Spleen (tissue), 11 donors: ENCODE results near the gene DDX46. TPM values are rescaled to one million over a fixed set of nuclear protein-coding genes. Genes with fewer than 3 reads are reported as not detected.

ENCODE experiments used
- DNase-seq: peaks from one replicate; pipeline ENCODE4 v3.0.0-alpha.2; 2020
- H3K27ac ChIP-seq, 8 donors: fragments of 200-600 bp; sonication (generic) in 7 of 8; 1 replicate in 4 of 8; 2 replicates in 4 of 8; pipeline versions ENCODE4 v1.5.0 to v1.8.0; 2016 to 2021; ENCODE audit warnings: inconsistent platforms in 4 of 8, mild to moderate bottlenecking in 4 of 8, moderate library complexity in 1 of 8
- H3K27me3 ChIP-seq, 7 donors: fragments of 200-600 bp; sonication (generic) in 6 of 7; replicated peaks in 1 of 7; 1 replicate in 4 of 7; 2 replicates in 3 of 7; pipeline versions ENCODE4 v1.5.0 to v1.8.0; 2016 to 2021; ENCODE audit warnings: inconsistent platforms in 3 of 7, mild to moderate bottlenecking in 1 of 7
- H3K36me3 ChIP-seq, 6 donors: fragments of 200-600 bp; sonication (generic) in 5 of 6; 1 replicate in 4 of 6; 2 replicates in 2 of 6; pipeline versions ENCODE4 v1.5.0 to v1.8.0; 2016 to 2021; ENCODE audit warnings: inconsistent platforms in 2 of 6
- H3K4me1 ChIP-seq, 6 donors: fragments of 200-600 bp; sonication (generic) in 5 of 6; 1 replicate in 3 of 6; 2 replicates in 3 of 6; pipeline versions ENCODE4 v1.5.0 to v1.8.0; 2016 to 2021; ENCODE audit warnings: inconsistent platforms in 3 of 6
- H3K4me3 ChIP-seq, 8 donors: fragments of 200-600 bp; sonication (generic) in 7 of 8; 1 replicate in 4 of 8; 2 replicates in 4 of 8; pipeline versions ENCODE4 v1.5.0 to v1.8.0; 2016 to 2021; ENCODE audit warnings: inconsistent platforms in 4 of 8, mild to moderate bottlenecking in 4 of 8, moderate library complexity in 2 of 8
- H3K9me3 ChIP-seq, 8 donors: fragments of 200-600 bp; sonication (generic) in 7 of 8; 1 replicate in 4 of 8; 2 replicates in 4 of 8; pipeline versions ENCODE4 v1.5.0 to v1.8.0; 2016 to 2021; ENCODE audit warnings: inconsistent platforms in 4 of 8
- POLR2A ChIP-seq, 3 donors: fragments of 450-650 bp; IDR thresholded peaks; one replicate each; pipeline ENCODE4 v1.5.1; 2017; ENCODE audit warnings: antibody characterized with exemption in 3 of 3, mild to moderate bottlenecking in 1 of 3
- POLR2AphosphoS5 ChIP-seq, 3 donors: sonication (generic); formaldehyde crosslinking; IDR thresholded peaks; one replicate each; pipeline ENCODE4 v1.5.1; 2017; ENCODE audit warnings: antibody characterized with exemption in 3 of 3
- WGBS, 5 donors: extraction: QIAGEN DNeasy Blood & Tissue Kit in 3 of 5; methylation state at CpG; one replicate each; pipeline versions ENCODE4 v1.1.5 to v1.1.7; 2013 to 2018; 5-methylcytosine and 5-hydroxymethylcytosine counted together
- intact Hi-C: fragments of 100-400 bp; cut with DNase I; formaldehyde crosslinking; loops from one replicate; pipeline ENCODE4 v1.15.0; 2023; ENCODE audit warnings: low total_unique reads
- polyA plus RNA-seq, 3 donors: library from polyadenylated mRNA; stranded (reverse); fragments of 200-250 nt; gene quantifications; one replicate each; pipeline ENCODE4 v1.2.1, GENCODE V29; 2013
- total RNA-seq, 7 donors: library from RNA; depleted of rRNA in 3 of 7; stranded (reverse); fragments of >200 nt in 3 of 7; fragmentation: NEBNext Ultra II Directional in 4 of 7; extraction: Animal tissue kit (Norgen Biotek cat#: 25700) in 4 of 7; gene quantifications; one replicate each; pipeline versions ENCODE4 v1.1.0 to v1.2.1, GENCODE V29; 2016 to 2021
- TF ChIP-seq, protein P1 (sequence below), 11 experiments: fragments of 200-600 bp in 7 of 11; fragments of 450-650 bp in 4 of 11; sonication (generic) in 4 of 11; IDR thresholded peaks in 8 of 11; conservative IDR thresholded peaks in 3 of 11; 1 replicate in 7 of 11; 2 replicates in 4 of 11; pipeline versions ENCODE4 v1.4.0 to v1.8.0; 2016 to 2021; ENCODE audit warnings: antibody characterized with exemption in 11 of 11, inconsistent platforms in 4 of 11, mild to moderate bottlenecking in 1 of 11
- donor health status: healthy with polysubstance abuse.
- donor health status: DM: no; HTN: no; CAD: no; lungs with moderate emphysema.
- donor health status: DM: no; HTN: no; CAD: no.
- donor health status: Bipolar disorder and iron deficiency.
- donor health status: healthy.
- donor health status: DM: no; HTN: no; CAD: no.
- donor health status: DM: yes; HTN: yes; CAD: no.

The DDX46 gene
- total and polyA plus RNA-seq, 10 donors: 10.7 to 74.2 (median 53.9) TPM

DNA sequence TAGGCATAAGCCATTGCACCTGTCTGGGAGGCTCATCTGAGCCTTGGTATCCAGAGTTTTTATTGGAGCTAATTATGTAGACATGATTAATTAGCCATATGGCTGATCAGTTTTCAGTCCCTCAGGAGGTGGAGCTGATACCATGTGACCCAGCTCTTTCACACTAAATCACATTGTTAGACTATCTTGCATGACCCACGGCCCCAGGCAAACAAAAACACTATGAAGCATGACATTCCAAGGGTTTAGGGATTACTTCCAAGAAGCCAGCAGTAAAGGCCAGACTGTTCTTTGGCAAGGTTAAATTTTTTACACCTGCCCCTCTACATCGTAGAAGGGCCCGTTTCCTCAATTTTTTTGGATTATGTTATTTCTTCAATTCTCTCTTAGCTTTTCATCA, 82.2 kb downstream of the DDX46 start:
- no peak overlapping the region for H3K4me3 ChIP-seq
- WGBS, 5 donors: 93 to 97% (median 94%) methylated on average over 3 of the region's 3 CpGs
- H3K9me3 ChIP-seq: no peaks in the 10 kb centered on the region
- no peak for TF ChIP-seq POLR2AphosphoS5 (IDR thresholded peaks at IDR 0.05)
- TF ChIP-seq POLR2A (IDR thresholded peaks at IDR 0.05): no peak
- TF ChIP-seq, protein P1, sequence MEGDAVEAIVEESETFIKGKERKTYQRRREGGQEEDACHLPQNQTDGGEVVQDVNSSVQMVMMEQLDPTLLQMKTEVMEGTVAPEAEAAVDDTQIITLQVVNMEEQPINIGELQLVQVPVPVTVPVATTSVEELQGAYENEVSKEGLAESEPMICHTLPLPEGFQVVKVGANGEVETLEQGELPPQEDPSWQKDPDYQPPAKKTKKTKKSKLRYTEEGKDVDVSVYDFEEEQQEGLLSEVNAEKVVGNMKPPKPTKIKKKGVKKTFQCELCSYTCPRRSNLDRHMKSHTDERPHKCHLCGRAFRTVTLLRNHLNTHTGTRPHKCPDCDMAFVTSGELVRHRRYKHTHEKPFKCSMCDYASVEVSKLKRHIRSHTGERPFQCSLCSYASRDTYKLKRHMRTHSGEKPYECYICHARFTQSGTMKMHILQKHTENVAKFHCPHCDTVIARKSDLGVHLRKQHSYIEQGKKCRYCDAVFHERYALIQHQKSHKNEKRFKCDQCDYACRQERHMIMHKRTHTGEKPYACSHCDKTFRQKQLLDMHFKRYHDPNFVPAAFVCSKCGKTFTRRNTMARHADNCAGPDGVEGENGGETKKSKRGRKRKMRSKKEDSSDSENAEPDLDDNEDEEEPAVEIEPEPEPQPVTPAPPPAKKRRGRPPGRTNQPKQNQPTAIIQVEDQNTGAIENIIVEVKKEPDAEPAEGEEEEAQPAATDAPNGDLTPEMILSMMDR (IDR thresholded peaks at IDR 0.05 in 8 of 11, conservative IDR thresholded peaks at IDR 0.05 in 3 of 11): no peak
- no peak overlapping the region for H3K27ac ChIP-seq
- peaks cover 0 to 49% (median 9%) of the 10 kb centered on the region in 6 donors for H3K36me3 ChIP-seq
- intact Hi-C loops: no loop called here
- H3K4me1 ChIP-seq: peaks cover 0 to 9% (median 7%) of the 10 kb centered on the region in 6 donors
- no peak for DNase-seq
- no peaks in the 10 kb centered on the region for H3K27me3 ChIP-seq

DNA sequence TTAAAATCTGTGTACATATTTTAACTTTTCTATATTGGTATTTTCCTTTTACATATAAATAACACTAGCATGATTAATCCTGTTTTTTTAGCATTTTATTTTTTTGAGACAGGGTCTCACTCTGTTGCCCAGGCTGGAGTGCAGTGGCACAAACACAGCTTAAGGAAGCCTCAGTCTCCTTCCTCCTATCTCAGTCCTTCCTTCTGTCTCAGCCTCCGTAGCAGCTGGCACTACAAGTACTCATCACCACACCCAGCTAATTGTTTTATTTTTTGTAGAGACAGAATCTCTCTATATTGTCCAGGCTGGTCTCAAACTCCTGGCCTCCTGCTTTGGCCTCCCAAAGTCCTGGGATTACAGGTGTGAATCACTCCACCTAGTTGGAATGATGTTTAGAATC, 85.7 kb downstream of the DDX46 start:
- 76 to 100% (median 93%) methylated on average over 1 of the region's 1 CpG for WGBS, 5 donors
- H3K4me3 ChIP-seq: no peak overlapping the region

DNA sequence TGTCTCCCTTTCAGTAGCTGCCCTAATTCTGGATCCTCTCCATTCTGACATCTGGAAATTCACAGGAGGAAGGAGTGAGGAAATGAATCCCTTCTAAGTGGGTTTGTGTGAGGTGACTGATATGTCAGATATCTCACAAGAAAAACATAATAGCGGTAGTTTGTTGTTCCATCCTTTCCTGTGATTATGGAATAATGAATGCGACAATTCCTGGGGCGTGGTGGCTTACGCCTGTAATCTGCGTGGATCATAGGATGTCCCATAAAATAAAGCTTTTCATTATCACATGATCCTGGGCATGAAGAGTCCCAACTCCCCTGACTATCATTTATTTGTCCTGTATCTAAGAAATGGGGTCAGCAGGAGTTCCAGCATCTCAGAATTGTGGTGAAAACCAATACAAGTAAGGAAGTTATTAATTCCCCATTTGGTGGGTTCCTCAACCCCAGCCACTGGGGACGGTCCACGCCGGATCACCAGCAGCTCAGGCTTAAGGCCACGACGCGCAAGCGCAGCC, 86.8 kb downstream of the DDX46 start:
- H3K4me3 ChIP-seq: peak overlapping the region in 7 of 8 donors; percentile 71 to 94 (median 80)
- peaks cover 17 to 49% (median 39%) of the 10 kb centered on the region in 6 donors for H3K4me1 ChIP-seq
- intact Hi-C loops: no loop called here
- H3K27ac ChIP-seq: peak overlapping the region; percentile 93 to 98 (median 96)
- WGBS, 5 donors: 9 to 18% (median 12%) methylated on average over 12 of the region's 12 CpGs
- peaks cover 0 to 35% (median 2%) of the 10 kb centered on the region in 6 donors for H3K36me3 ChIP-seq
- no peaks in the 10 kb centered on the region for H3K27me3 ChIP-seq
- TF ChIP-seq, protein P1 (IDR thresholded peaks at IDR 0.05 in 8 of 11, conservative IDR thresholded peaks at IDR 0.05 in 3 of 11): peak in 1 of 11 experiments; percentile 34
- TF ChIP-seq POLR2AphosphoS5 (IDR thresholded peaks at IDR 0.05): no peak
- no peaks in the 10 kb centered on the region for H3K9me3 ChIP-seq
- no peak for DNase-seq

More for the DNA sequence above, 85.7 kb downstream of the DDX46 start:
- Histone ChIP-seq H3K27me3 (no peaks in the 10 kb centered on the region), H3K4me1 (peaks cover 16 to 38% (median 31%) of the 10 kb centered on the region in 6 donors), H3K27ac (no peak overlapping the region), H3K9me3 (no peaks in the 10 kb centered on the region), H3K36me3 (peaks cover 0 to 36% (median 11%) of the 10 kb centered on the region in 6 donors)
- DNase-seq: no peak
- intact Hi-C loops: no loop called here
- TF ChIP-seq, protein P1 (IDR thresholded peaks at IDR 0.05 in 8 of 11, conservative IDR thresholded peaks at IDR 0.05 in 3 of 11): no peak
- no peak for TF ChIP-seq POLR2AphosphoS5 (IDR thresholded peaks at IDR 0.05)
- TF ChIP-seq POLR2A (IDR thresholded peaks at IDR 0.05): no peak

DNA sequence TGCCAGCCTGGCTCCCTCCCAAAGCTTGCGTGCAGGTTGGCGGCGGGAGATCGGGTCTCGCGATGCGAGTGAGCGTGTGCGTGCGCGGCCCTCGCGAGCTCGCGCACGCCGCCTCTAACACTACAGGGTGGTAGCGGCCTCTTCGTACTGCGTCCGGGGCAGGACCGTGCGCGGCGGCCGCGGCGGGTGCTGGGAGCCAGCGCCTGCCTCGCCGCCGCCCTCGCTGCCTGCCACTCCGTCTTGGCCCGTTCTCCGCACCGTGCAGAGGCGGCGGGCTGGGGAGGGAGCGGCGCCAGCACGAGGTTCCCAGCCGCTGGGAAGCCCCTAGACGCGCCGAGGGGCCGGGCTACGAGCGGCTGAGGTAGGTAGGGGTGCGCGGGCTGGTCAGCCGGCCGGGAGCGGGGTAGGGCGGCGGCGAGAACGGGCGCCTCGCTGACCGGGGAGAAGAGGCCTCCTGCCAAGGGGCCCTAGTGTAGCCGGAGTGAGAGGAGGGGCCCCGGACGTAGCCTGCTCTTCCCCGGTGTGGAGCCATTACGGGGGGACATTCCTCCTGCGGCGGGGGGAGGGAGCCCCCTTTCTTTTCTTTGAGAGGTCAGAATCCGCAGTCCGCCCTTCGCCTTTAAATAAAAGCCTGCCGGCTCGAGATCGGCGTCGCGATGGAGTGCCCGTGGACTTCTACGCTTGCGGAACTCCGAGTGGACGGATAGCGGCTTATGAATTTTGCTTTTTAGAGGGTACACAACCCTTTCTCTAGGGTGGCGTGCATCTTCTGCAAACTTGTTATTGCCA, 87.5 kb downstream of the DDX46 start, which contains the start of gene C5orf24:
Gene C5orf24 (plus strand): TSS at position 117 of the 789 bp plus-strand sequence. CDS start 8,933 bp downstream, outside the sequence.
- peak within 1 kb of the TSS; percentile 71 to 94 (median 80) for H3K4me3 ChIP-seq
- peaks cover 17 to 55% (median 43%) of the 10 kb centered on the region in 6 donors for H3K4me1 ChIP-seq
- H3K27me3 ChIP-seq: no peaks in the 10 kb centered on the region
- peak; percentile 91 to 97 (median 94) for TF ChIP-seq POLR2A (IDR thresholded peaks at IDR 0.05)
- peak; percentile 97 to 99 (median 97) for TF ChIP-seq POLR2AphosphoS5 (IDR thresholded peaks at IDR 0.05)
- TF ChIP-seq, protein P1 (IDR thresholded peaks at IDR 0.05 in 8 of 11, conservative IDR thresholded peaks at IDR 0.05 in 3 of 11): peak in 5 of 11 experiments; percentile 16 to 47 (median 26)
- peaks cover 0 to 36% (median 2%) of the 10 kb centered on the region in 6 donors for H3K36me3 ChIP-seq
- intact Hi-C loops: no loop called here
- WGBS, 5 donors: 0 to 1% (median 0%) methylated on average over 22 to 84 of the region's 84 CpGs
- peak within 1 kb of the TSS; percentile 93 to 98 (median 96) for H3K27ac ChIP-seq
- no peaks in the 10 kb centered on the region for H3K9me3 ChIP-seq
- peak; percentile 99 for DNase-seq
